Right renal pelvis (tissue), 4 donors: ENCODE data around the gene ACOT6. TPM values are rescaled to one million over a fixed set of nuclear protein-coding genes. Genes with fewer than 3 reads are reported as not detected.
"Not testable (repeated sequence)": the region's sequence is repeated elsewhere in the genome, so short reads cannot be mapped to it uniquely, and the experiment has no call there.

ENCODE experiments used
- DNase-seq, 4 donors: peaks; one replicate each; pipeline ENCODE4 v3.0.0-alpha.2; 2013; ENCODE audit warnings: low read depth in 4 of 4, low spot score in 3 of 4, missing footprints in 1 of 4
- polyA plus RNA-seq, 4 donors: library from polyadenylated mRNA; unstranded; fragments of 120-200 nt; gene quantifications; one replicate each; pipeline ENCODE4 v1.2.1, GENCODE V29; 2013; ENCODE audit not compliant: insufficient read length in 4 of 4

Gene ACOT6
- polyA plus RNA-seq, 4 donors: 0.30 TPM; not detected in 3

- DNase-seq: no peak
Observed at GRCh38 chr14:73594491-73594890, 17.8 kb upstream of the ACOT6 start.

- DNase-seq: no peak
Observed at GRCh38 chr14:73599499-73599898, 12.8 kb upstream of the ACOT6 start.

GRCh38 chr14:73602994-73603393 lies 9.3 kb upstream of the ACOT6 start:
- no peak for DNase-seq

GRCh38 chr14:73606271-73606670 lies 6.0 kb upstream of the ACOT6 start:
- no peak for DNase-seq

- no peak for DNase-seq
Observed at GRCh38 chr14:73607241-73607640, 5.1 kb upstream of the ACOT6 start.

- no peak for DNase-seq
Observed at GRCh38 chr14:73610687-73611086, 1.6 kb upstream of the ACOT6 start.

GRCh38 chr14:73613046-73613383 lies 698 bp downstream of the ACOT6 start:
- DNase-seq: no peak

GRCh38 chr14:73613419-73613963 lies 1.2 kb downstream of the ACOT6 start:
- no peak for DNase-seq

GRCh38 chr14:73616831-73617230 lies 4.5 kb downstream of the ACOT6 start:
- no peak for DNase-seq

GRCh38 chr14:73619524-73619923 lies 7.2 kb downstream of the ACOT6 start:
- DNase-seq: no peak

GRCh38 chr14:73620268-73620667 lies 8.0 kb downstream of the ACOT6 start:
- no peak for DNase-seq

GRCh38 chr14:73623504-73624054 lies 11.3 kb downstream of the ACOT6 start:
- DNase-seq: no peak

- DNase-seq: no peak
Observed at GRCh38 chr14:73625706-73626105, 13.4 kb downstream of the ACOT6 start.

- DNase-seq: no peak
Observed at GRCh38 chr14:73627151-73627558, 14.8 kb downstream of the ACOT6 start.

GRCh38 chr14:73630009-73630780 lies 17.9 kb downstream of the ACOT6 start:
- DNase-seq: no peak

GRCh38 chr14:73633116-73634010 lies 21.0 kb downstream of the ACOT6 start:
- peak in 3 of 4 donors; percentile 59 to 65 (median 61) for DNase-seq

GRCh38 chr14:73634011-73634833 lies 21.9 kb downstream of the ACOT6 start:
- peak in 1 of 4 donors; percentile 25 for DNase-seq

- DNase-seq: not testable (repeated sequence)
Observed at GRCh38 chr14:73636355-73636754, 24.0 kb downstream of the ACOT6 start.

GRCh38 chr14:73637830-73638229 lies 25.5 kb downstream of the ACOT6 start:
- no peak for DNase-seq

GRCh38 chr14:73640796-73641365 lies 28.6 kb downstream of the ACOT6 start:
- DNase-seq: no peak
